NB4 (cell line): Measurements from ENCODE around the gene VWA1.

Source experiments
- CTCF ChIP-seq: IDR thresholded peaks from one replicate; pipeline ENCODE4 v1.5.1; 2012; ENCODE audit warnings: low read depth, low read length
- POLR2A ChIP-seq: IDR thresholded peaks from 2 replicates; pipeline ENCODE4 v1.6.1; 2011; ENCODE audit warnings: mild to moderate bottlenecking; ENCODE audit not compliant: insufficient read length; ENCODE audit errors: extremely low read depth

- no peak for TF ChIP-seq CTCF
- TF ChIP-seq POLR2A, result no peak
These were observed 41.4 kb upstream of the VWA1 start for GRCh38 chr1:1394116-1394515.
